DND-41 (cell line): ENCODE results near the gene TFR2.

ENCODE experiments used
- ATAC-seq: fragments of 200-7000 bp; cut with Tn5 transposase; 3 replicates; pipeline ENCODE4 v1.9.1; 2021; ENCODE audit warnings: low read depth; ENCODE audit not compliant: insufficient read depth
- DNase-seq: peaks from one replicate; pipeline ENCODE4 v3.0.0-alpha.2; 2020
- H2AFZ ChIP-seq: 2 replicates; pipeline ENCODE4 v1.6.0; 2012; ENCODE audit warnings: low read depth, low read length
- H3K27ac ChIP-seq: 2 replicates; pipeline ENCODE4 v1.5.1; 2012; ENCODE audit warnings: low read length, inconsistent platforms
- H3K27me3 ChIP-seq: fragments of 200-600 bp; sonication (generic); 2 replicates; pipeline ENCODE4 v1.6.0; 2012; ENCODE audit warnings: low read length, mild to moderate bottlenecking, inconsistent platforms; ENCODE audit not compliant: insufficient read depth, poor library complexity
- H3K36me3 ChIP-seq: 2 replicates; pipeline ENCODE4 v1.5.1; 2012; ENCODE audit warnings: low read length, inconsistent platforms; ENCODE audit not compliant: insufficient read depth
- H3K4me1 ChIP-seq: 2 replicates; pipeline ENCODE4 v1.5.1; 2012; ENCODE audit warnings: mild to moderate bottlenecking, low read length; ENCODE audit not compliant: insufficient read depth
- H3K4me2 ChIP-seq: 2 replicates; pipeline ENCODE4 v1.6.0; 2012; ENCODE audit warnings: mild to moderate bottlenecking, moderate library complexity, low read length, inconsistent platforms; ENCODE audit not compliant: insufficient read depth
- H3K4me3 ChIP-seq, 2 experiments: fragments of 200-600 bp in 1 of 2; shearing (Covaris generic) in 1 of 2; 2 replicates each; pipeline ENCODE4 v1.5.1; 2012 to 2016; ENCODE audit warnings: inconsistent platforms in 2 of 2, low read length in 2 of 2, mild to moderate bottlenecking in 2 of 2, low read depth in 1 of 2, moderate library complexity in 1 of 2
- H3K79me2 ChIP-seq: 2 replicates; pipeline ENCODE4 v1.6.0; 2012; ENCODE audit warnings: low read length, inconsistent platforms; ENCODE audit not compliant: insufficient read depth
- H3K9ac ChIP-seq: 2 replicates; pipeline ENCODE4 v1.6.0; 2012; ENCODE audit warnings: low read depth, mild to moderate bottlenecking, inconsistent platforms, low read length, moderate library complexity
- H3K9me3 ChIP-seq: 2 replicates; pipeline ENCODE4 v1.5.1; 2012; ENCODE audit warnings: low read length, moderate library complexity, mild to moderate bottlenecking, inconsistent platforms; ENCODE audit not compliant: insufficient read depth, severe bottlenecking
- H4K20me1 ChIP-seq: 2 replicates; pipeline ENCODE4 v1.6.0; 2012; ENCODE audit warnings: low read length; ENCODE audit not compliant: insufficient read depth
- EZH2 ChIP-seq: IDR thresholded peaks from 3 replicates; pipeline ENCODE4 v1.6.1; 2012; ENCODE audit warnings: borderline replicate concordance, low read depth, mild to moderate bottlenecking, moderate library complexity, low read length, inconsistent platforms; ENCODE audit not compliant: severe bottlenecking
- TF ChIP-seq, protein P1 (sequence below): IDR thresholded peaks from 2 replicates; pipeline ENCODE4 v1.5.1; 2012; ENCODE audit warnings: borderline replicate concordance, low read length, moderate library complexity, mild to moderate bottlenecking; ENCODE audit not compliant: poor library complexity, severe bottlenecking; ENCODE audit errors: extremely low read depth

TFR2 gene

DNA sequence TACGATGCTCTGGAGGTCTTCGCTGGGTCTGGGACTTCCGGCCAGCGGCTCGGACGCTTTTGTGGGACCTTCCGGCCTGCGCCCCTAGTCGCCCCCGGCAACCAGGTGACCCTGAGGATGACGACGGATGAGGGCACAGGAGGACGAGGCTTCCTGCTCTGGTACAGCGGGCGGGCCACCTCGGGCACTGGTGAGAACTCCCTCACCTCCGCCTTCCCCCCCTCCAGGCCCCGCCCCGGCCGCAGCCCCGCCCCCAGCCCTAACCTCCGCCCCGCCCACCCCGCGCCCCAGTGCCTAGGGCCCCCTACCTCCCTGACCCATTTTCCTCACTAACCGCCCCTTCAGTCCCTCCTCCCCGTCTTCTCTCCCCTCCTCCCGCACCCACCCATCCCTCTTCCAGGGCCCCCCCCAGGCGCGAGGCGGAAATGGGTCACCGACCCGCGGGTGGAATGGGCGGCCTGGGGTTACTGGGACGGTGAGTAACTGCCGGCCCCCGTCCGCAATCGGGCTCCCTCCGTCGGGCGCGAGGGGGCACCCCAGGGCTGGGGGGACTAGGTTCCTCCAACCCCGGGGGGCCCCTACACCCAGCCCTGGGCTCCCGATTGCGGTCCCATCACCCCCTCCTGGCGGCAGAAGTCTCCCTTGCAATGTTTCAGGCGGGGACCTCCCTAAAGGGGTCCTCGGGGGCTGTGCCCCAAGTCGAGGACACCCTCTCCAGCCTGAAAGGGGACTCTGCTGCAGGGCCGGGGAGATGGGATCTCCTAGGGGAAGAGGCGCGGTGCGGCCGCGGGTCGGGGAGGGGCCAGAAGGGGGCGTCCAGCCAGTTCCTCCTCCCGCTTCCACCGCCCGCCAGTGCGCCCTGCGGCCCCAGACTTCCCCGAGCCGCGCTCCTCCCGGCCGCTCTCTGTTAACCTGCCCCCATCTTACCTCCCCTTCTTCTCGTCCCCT is 37.0 kb downstream of the TFR2 start:
- peaks cover 5% of the 10 kb centered on the region; the same call in 1 of the 2 replicates for H3K36me3 ChIP-seq
- TF ChIP-seq, protein P1, sequence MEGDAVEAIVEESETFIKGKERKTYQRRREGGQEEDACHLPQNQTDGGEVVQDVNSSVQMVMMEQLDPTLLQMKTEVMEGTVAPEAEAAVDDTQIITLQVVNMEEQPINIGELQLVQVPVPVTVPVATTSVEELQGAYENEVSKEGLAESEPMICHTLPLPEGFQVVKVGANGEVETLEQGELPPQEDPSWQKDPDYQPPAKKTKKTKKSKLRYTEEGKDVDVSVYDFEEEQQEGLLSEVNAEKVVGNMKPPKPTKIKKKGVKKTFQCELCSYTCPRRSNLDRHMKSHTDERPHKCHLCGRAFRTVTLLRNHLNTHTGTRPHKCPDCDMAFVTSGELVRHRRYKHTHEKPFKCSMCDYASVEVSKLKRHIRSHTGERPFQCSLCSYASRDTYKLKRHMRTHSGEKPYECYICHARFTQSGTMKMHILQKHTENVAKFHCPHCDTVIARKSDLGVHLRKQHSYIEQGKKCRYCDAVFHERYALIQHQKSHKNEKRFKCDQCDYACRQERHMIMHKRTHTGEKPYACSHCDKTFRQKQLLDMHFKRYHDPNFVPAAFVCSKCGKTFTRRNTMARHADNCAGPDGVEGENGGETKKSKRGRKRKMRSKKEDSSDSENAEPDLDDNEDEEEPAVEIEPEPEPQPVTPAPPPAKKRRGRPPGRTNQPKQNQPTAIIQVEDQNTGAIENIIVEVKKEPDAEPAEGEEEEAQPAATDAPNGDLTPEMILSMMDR: peak; percentile 56
- TF ChIP-seq EZH2: no peak
- no peaks in the 10 kb centered on the region for H3K79me2 ChIP-seq
- no peaks in the 10 kb centered on the region for H3K9me3 ChIP-seq
- peak overlapping the region; percentile 51 to 80; a peak in 3 of 4 replicates for H3K4me3 ChIP-seq
- H3K4me1 ChIP-seq: peaks cover 27% of the 10 kb centered on the region
- peak; percentile 88 for DNase-seq
- peak; percentile 76 for ATAC-seq
- peak overlapping the region; percentile 88 for H3K9ac ChIP-seq
- peak overlapping the region; percentile 94 for H3K4me2 ChIP-seq
- peak overlapping the region; percentile 80 for H3K27ac ChIP-seq
- no peaks in the 10 kb centered on the region; the same call in 1 of the 2 replicates for H4K20me1 ChIP-seq
- no peaks in the 10 kb centered on the region for H3K27me3 ChIP-seq
- peak overlapping the region; percentile 97 for H2AFZ ChIP-seq

GRCh38 chr7:100603726-100604027 is 37.7 kb downstream of the TFR2 start:
- Histone ChIP-seq H3K79me2 (no peaks in the 10 kb centered on the region), H3K4me1 (peaks cover 27% of the 10 kb centered on the region), H3K4me3 (peak overlapping the region in 1 of 2 experiments; percentile 80; a peak in 3 of 4 replicates), H3K4me2 (peak overlapping the region; percentile 94), H2AFZ (peak overlapping the region; percentile 90), H3K36me3 (peaks cover 5% of the 10 kb centered on the region; the same call in 1 of the 2 replicates), H3K9ac (peak overlapping the region; percentile 64), H3K27ac (peak overlapping the region; percentile 70), H3K27me3 (no peaks in the 10 kb centered on the region), H4K20me1 (no peaks in the 10 kb centered on the region; the same call in 1 of the 2 replicates), H3K9me3 (no peaks in the 10 kb centered on the region)
- ATAC-seq: peak; percentile 15
- no peak for DNase-seq
- TF ChIP-seq, protein P1: no peak
- TF ChIP-seq EZH2: no peak

GRCh38 chr7:100602889-100603725 is 38.2 kb downstream of the TFR2 start:
- Histone ChIP-seq H3K4me2 (peak overlapping the region; percentile 94), H3K36me3 (peaks cover 5% of the 10 kb centered on the region; the same call in 1 of the 2 replicates), H3K4me1 (peaks cover 30% of the 10 kb centered on the region), H2AFZ (peak overlapping the region; percentile 90), H3K79me2 (no peaks in the 10 kb centered on the region), H3K9me3 (no peaks in the 10 kb centered on the region), H3K9ac (peak overlapping the region; percentile 64), H3K27me3 (no peaks in the 10 kb centered on the region), H3K27ac (peak overlapping the region; percentile 70), H3K4me3 (peak overlapping the region in 1 of 2 experiments; percentile 80; a peak in 3 of 4 replicates), H4K20me1 (no peaks in the 10 kb centered on the region; the same call in 1 of the 2 replicates)
- DNase-seq (no peak), ATAC-seq (no peak)
- no peak for TF ChIP-seq EZH2
- TF ChIP-seq, protein P1: no peak
